RWPE2 (cell line): ENCODE measurements around the gene SCGB1C1.

Experiments used
- ATAC-seq: fragments of 200-7000 bp; cut with Tn5 transposase; 3 replicates; pipeline ENCODE4 v1.9.1; 2021; ENCODE audit warnings: low read depth
- DNase-seq: peaks from one replicate; pipeline ENCODE4 v3.0.0-alpha.2; 2020; ENCODE audit warnings: low spot score
- H3K27ac ChIP-seq: fragments of 450-650 bp; 2 replicates; pipeline ENCODE4 v1.5.1; 2017; ENCODE audit warnings: mild to moderate bottlenecking; ENCODE audit not compliant: poor library complexity, severe bottlenecking
- H3K27me3 ChIP-seq: fragments of 250-450 bp; sonication (Bioruptor Pico); 2 replicates; pipeline ENCODE4 v1.5.1; 2021; ENCODE audit warnings: mild to moderate bottlenecking, moderate library complexity; ENCODE audit not compliant: insufficient read depth, poor library complexity, severe bottlenecking
- H3K36me3 ChIP-seq: fragments of 250-450 bp; sonication (Bioruptor Pico); 2 replicates; pipeline ENCODE4 v1.5.1; 2020; ENCODE audit warnings: low read depth, mild to moderate bottlenecking, moderate library complexity
- H3K4me1 ChIP-seq: fragments of 250-450 bp; sonication (Bioruptor Pico); 2 replicates; pipeline ENCODE4 v1.5.1; 2021; ENCODE audit warnings: mild to moderate bottlenecking, moderate library complexity; ENCODE audit not compliant: insufficient read depth, poor library complexity, severe bottlenecking
- H3K4me3 ChIP-seq: fragments of 250-450 bp; sonication (Bioruptor Pico); 2 replicates; pipeline ENCODE4 v1.5.1; 2021; ENCODE audit warnings: mild to moderate bottlenecking, moderate library complexity; ENCODE audit not compliant: severe bottlenecking
- H3K9me3 ChIP-seq: fragments of 250-450 bp; sonication (Bioruptor Pico); 2 replicates; pipeline ENCODE4 v1.5.1; 2021; ENCODE audit warnings: mild to moderate bottlenecking, moderate library complexity; ENCODE audit not compliant: severe bottlenecking
- CTCF ChIP-seq: fragments of 450-650 bp; IDR thresholded peaks from one replicate; pipeline ENCODE4 v1.5.1; 2017; ENCODE audit warnings: mild to moderate bottlenecking, moderate library complexity; ENCODE audit not compliant: poor library complexity, severe bottlenecking

The SCGB1C1 gene

GRCh38 chr11:208917-209260 lies 16.0 kb downstream of the SCGB1C1 start:
- DNase-seq = no peak
- Histone ChIP-seq H3K27me3 (no peaks in the 10 kb centered on the region), H3K27ac (peak overlapping the region; percentile 95), H3K36me3 (peaks cover 55% of the 10 kb centered on the region), H3K4me1 (peaks cover 10% of the 10 kb centered on the region), H3K9me3 (no peaks in the 10 kb centered on the region), H3K4me3 (peak overlapping the region; percentile 73)
- no peak for TF ChIP-seq CTCF
- ATAC-seq = no peak; the same call in 2 of the 3 replicates

- H3K4me1 ChIP-seq = peaks cover 10% of the 10 kb centered on the region
- H3K27me3 ChIP-seq = no peaks in the 10 kb centered on the region
- peaks cover 60% of the 10 kb centered on the region for H3K36me3 ChIP-seq
- TF ChIP-seq CTCF = no peak
- ATAC-seq (no peak), DNase-seq (no peak)
- H3K27ac ChIP-seq = peak overlapping the region; percentile 95
- peak overlapping the region; percentile 73 for H3K4me3 ChIP-seq
- H3K9me3 ChIP-seq = no peaks in the 10 kb centered on the region
Measured at GRCh38 chr11:209275-210121, 16.6 kb downstream of the SCGB1C1 start.

- no peak for DNase-seq
- Histone ChIP-seq H3K4me3 (no peak overlapping the region), H3K9me3 (no peaks in the 10 kb centered on the region), H3K27me3 (no peaks in the 10 kb centered on the region), H3K36me3 (peaks cover 60% of the 10 kb centered on the region), H3K27ac (peak overlapping the region; percentile 95), H3K4me1 (peaks cover 10% of the 10 kb centered on the region)
- TF ChIP-seq CTCF = no peak
- ATAC-seq = peak; percentile 41
Measured at GRCh38 chr11:210122-210802, 17.4 kb downstream of the SCGB1C1 start.

GRCh38 chr11:210803-211180 lies 17.9 kb downstream of the SCGB1C1 start:
- peaks cover 65% of the 10 kb centered on the region for H3K36me3 ChIP-seq
- ATAC-seq (no peak), DNase-seq (no peak)
- no peak for TF ChIP-seq CTCF
- H3K27ac ChIP-seq = peak overlapping the region; percentile 95
- H3K27me3 ChIP-seq = no peaks in the 10 kb centered on the region
- no peak overlapping the region for H3K4me3 ChIP-seq
- no peaks in the 10 kb centered on the region for H3K9me3 ChIP-seq
- H3K4me1 ChIP-seq = peaks cover 10% of the 10 kb centered on the region

GRCh38 chr11:211295-211694 lies 18.4 kb downstream of the SCGB1C1 start:
- H3K27ac ChIP-seq = no peak overlapping the region
- TF ChIP-seq CTCF = no peak
- no peak for ATAC-seq
- no peak overlapping the region for H3K4me3 ChIP-seq
- H3K36me3 ChIP-seq = peaks cover 68% of the 10 kb centered on the region
- H3K4me1 ChIP-seq = peaks cover 10% of the 10 kb centered on the region
- DNase-seq = no peak
- H3K9me3 ChIP-seq = no peaks in the 10 kb centered on the region
- H3K27me3 ChIP-seq = no peaks in the 10 kb centered on the region
